ENCODE measurements around the gene MKI67.

MKI67 gene

DNA sequence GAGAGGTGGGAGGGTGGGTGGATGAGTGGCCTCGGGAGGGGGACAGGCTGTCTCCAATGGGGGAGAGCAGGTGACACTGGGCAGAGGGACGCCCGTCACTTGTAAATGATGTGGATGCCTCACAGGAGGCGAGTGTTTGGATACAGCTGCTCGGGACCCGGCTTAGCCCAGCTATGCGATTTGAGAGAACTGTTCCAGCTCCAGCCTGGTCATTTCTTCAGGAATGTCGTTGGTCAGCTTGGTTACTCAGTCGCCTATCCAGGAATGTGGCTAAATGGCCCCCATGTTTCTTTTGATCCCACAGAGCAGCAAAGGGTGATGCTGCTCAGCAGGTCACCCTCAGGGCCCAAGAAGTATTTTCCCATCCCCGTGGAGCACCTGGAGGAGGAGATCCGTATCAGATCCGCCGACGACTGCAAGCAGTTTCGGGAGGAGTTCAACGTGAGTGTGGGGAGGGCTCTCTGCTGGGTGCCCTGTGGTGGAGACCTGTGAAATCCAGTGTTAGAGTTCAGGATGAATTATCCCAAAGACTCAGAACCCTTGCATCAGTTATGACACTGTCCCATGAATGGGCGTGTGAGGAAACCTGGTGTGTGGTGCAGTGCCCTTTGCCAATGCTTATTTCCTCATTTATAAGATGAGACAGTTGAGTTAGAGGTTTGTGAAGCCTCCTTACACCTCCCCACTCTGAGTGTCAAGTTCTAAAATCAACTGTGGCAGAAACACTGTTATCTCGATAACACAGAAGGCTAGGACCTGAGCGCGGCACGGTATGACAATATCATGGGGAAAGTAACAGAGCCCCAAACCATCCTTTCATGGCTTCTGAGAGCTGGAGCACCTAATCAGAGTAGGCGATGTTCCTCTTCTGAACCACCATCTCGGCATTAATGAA, 76.8 kb downstream of the MKI67 start:
- no peak for DNase-seq

DNA sequence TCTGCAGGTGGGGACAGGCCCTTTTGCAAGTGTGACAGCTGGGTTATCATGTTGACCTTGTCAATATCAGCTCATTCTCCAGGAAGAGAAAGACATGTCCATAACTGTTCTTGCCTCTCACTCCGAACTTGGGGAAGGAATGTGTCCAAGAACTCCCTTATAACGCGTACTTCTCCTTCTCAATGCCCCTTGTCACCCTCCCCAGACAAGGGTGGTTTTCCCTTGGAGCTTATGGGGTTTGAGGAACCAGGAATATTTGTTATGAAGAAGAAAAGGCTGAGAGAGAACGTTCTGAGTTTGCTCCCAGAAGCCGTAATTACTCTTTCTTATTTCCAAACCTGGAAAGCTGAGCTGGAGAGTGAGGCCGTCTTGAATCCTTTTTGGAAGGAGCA, 77.4 kb downstream of the MKI67 start:
- DNase-seq, result no peak

GRCh38 chr10:128047991-128048818, 78.0 kb downstream of the MKI67 start:
- peak in 1 of 2 donors; percentile 60 for DNase-seq

GRCh38 chr10:128047351-128047750, 78.9 kb downstream of the MKI67 start:
- peak; percentile 62 to 74 for DNase-seq

DNA sequence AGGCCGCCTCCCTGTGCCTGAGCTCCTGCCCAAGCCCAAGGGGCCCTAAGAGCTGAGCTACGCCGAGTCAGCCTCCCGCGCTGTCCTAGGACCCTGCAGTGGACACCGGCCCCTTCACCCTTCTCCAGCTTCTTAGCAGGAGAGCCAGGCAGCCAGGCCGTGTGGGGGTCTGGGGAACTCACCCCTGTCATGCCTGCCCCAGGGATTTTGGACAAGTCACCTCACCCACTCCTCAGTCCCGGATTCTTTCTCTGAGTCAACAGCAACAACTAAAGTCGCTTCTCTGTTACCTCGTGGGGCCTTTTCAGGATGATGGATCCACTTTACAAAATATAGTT, 79.3 kb downstream of the MKI67 start:
- no peak for DNase-seq
